CD4-positive, alpha-beta T cell treated with Interleukin-12 subunit alpha and Interleukin-12 subunit beta, for 1 hour (primary cell): ENCODE results near the gene PRPF39.
"Not testable (repeated sequence)": the region's sequence is repeated elsewhere in the genome, so short reads cannot be mapped to it uniquely, and the experiment has no call there.

ENCODE experiments used
- DNase-seq: peaks from one replicate; pipeline ENCODE4 v3.0.0-alpha.2; 2020

Gene PRPF39

GRCh38 chr14:45140661-45141187 lies 56.8 kb downstream of the PRPF39 start:
- no peak for DNase-seq

- not testable (repeated sequence) for DNase-seq
Measured at GRCh38 chr14:45142083-45142482, 58.2 kb downstream of the PRPF39 start.

GRCh38 chr14:45144658-45145057 lies 60.7 kb downstream of the PRPF39 start:
- DNase-seq = no peak

GRCh38 chr14:45145214-45145613 lies 61.3 kb downstream of the PRPF39 start:
- no peak for DNase-seq

- DNase-seq = no peak
Measured at GRCh38 chr14:45149602-45150001, 65.7 kb downstream of the PRPF39 start.

- DNase-seq = no peak
Measured at GRCh38 chr14:45150386-45150890, 66.5 kb downstream of the PRPF39 start.

GRCh38 chr14:45156067-45156466 lies 72.2 kb downstream of the PRPF39 start:
- no peak for DNase-seq
